Heart left ventricle (tissue), 16 donors: ENCODE measurements around the gene MRPL21. TPM values are rescaled to one million over a fixed set of nuclear protein-coding genes. Genes with fewer than 3 reads are reported as not detected.
A peak's percentile ranks its signal among the peaks of the same experiment; 100 is the strongest.

Experiments used
- ATAC-seq, 4 donors: fragments of 200-7000 bp; cut with Tn5 transposase; one replicate each; pipeline ENCODE4 v1.9.1; 2020 to 2022; ENCODE audit warnings: moderate library complexity in 4 of 4, mild to moderate bottlenecking in 3 of 4, moderate number of reproducible peaks in 1 of 4
- DNase-seq, 5 donors: peaks; one replicate each; pipeline ENCODE4 v3.0.0-alpha.2; 2020
- H3K27ac ChIP-seq, 12 donors: fragments of 200-600 bp; sonication (generic) in 4 of 12; one replicate each; pipeline versions ENCODE4 v1.5.0 to v1.8.0; 2016 to 2022; ENCODE audit warnings: mild to moderate bottlenecking in 2 of 12
- H3K27me3 ChIP-seq, 9 donors: fragments of 200-600 bp; sonication (generic) in 2 of 9; one replicate each; pipeline versions ENCODE4 v1.5.1 to v1.8.0; 2016 to 2022; ENCODE audit warnings: mild to moderate bottlenecking in 3 of 9
- H3K36me3 ChIP-seq, 9 donors: fragments of 200-600 bp; sonication (generic) in 2 of 9; one replicate each; pipeline versions ENCODE4 v1.5.0 to v1.8.0; 2018 to 2022; ENCODE audit warnings: mild to moderate bottlenecking in 2 of 9
- H3K4me1 ChIP-seq, 12 donors: fragments of 200-600 bp; sonication (generic) in 4 of 12; one replicate each; pipeline versions ENCODE4 v1.5.0 to v1.8.0; 2016 to 2022; ENCODE audit warnings: mild to moderate bottlenecking in 3 of 12
- H3K4me3 ChIP-seq, 12 donors: fragments of 200-600 bp; sonication (generic) in 4 of 12; one replicate each; pipeline versions ENCODE4 v1.5.0 to v1.8.0; 2017 to 2022; ENCODE audit warnings: mild to moderate bottlenecking in 9 of 12, moderate library complexity in 4 of 12
- H3K9me3 ChIP-seq, 12 donors: fragments of 200-600 bp; sonication (generic) in 4 of 12; one replicate each; pipeline versions ENCODE4 v1.5.0 to v1.8.0; 2016 to 2022; ENCODE audit warnings: mild to moderate bottlenecking in 1 of 12
- POLR2A ChIP-seq, 2 donors: fragments of 450-650 bp; IDR thresholded peaks; one replicate each; pipeline ENCODE4 v1.6.1; 2017; ENCODE audit warnings: antibody characterized with exemption in 2 of 2, mild to moderate bottlenecking in 2 of 2, moderate library complexity in 2 of 2
- WGBS, 4 donors: extraction: QIAGEN DNeasy Blood & Tissue Kit in 2 of 4; methylation state at CpG; one replicate each; pipeline versions ENCODE4 v1.1.5 to v1.1.7; 2013 to 2018; 5-methylcytosine and 5-hydroxymethylcytosine counted together
- intact Hi-C, 10 donors: fragments of 100-400 bp; cut with DNase I; formaldehyde crosslinking; loops; one replicate each; pipeline versions ENCODE4 v1.11.1 to v1.14.2; 2022
- polyA plus RNA-seq, 2 donors: library from polyadenylated mRNA; stranded (reverse); fragments of 200-250 nt; gene quantifications; one replicate each; pipeline ENCODE4 v1.2.3, GENCODE V29; 2013
- total RNA-seq, 9 donors: library from RNA; depleted of rRNA in 2 of 9; stranded (reverse); fragments of >200 nt in 2 of 9; fragmentation: NEBNext Ultra II Directional in 3 of 9; extraction: Animal tissue kit (Norgen Biotek cat#: 25700) in 3 of 9; gene quantifications; one replicate each; pipeline versions ENCODE4 v1.1.0 to v1.2.4, GENCODE V29; 2016 to 2023
- TF ChIP-seq, protein P1 (sequence below), 12 donors: fragments of 200-600 bp; sonication (generic) in 4 of 12; IDR thresholded peaks; one replicate each; pipeline versions ENCODE4 v1.5.0 to v1.8.0; 2018 to 2022; ENCODE audit warnings: antibody characterized with exemption in 12 of 12, mild to moderate bottlenecking in 5 of 12
- donor health status: ischemic (EF 13 %, LVEDD 7.1; RV severe dilation, severe dysfunction).
- donor health status: healthy with polysubstance abuse.
- donor health status: DM: no; HTN: yes; CAD: no.
- donor health status: DM: no; HTN: no; CAD: no.
- donor health status: ischemic (EF 25% LVEDD 6.9; RV normal size, moderate dysfunction).
- donor health status: ischemic (EF 25% LVEDD 5.7; RV mildly dilated, moderate dysfunction).
- donor health status: healthy.
- donor health status: DM: yes; HTN: yes; CAD: no.
- donor health status: ischemic (EF 35%, LVEDD 5.7; RV mildly dilated, moderate dysfunction).
- donor health status: nonischemic (EF 11% LVEDD 7.7; RV severe dilation, severe dysfunction).
- donor health status: DM: yes; HTN: yes; CAD: no.
- donor health status: PGD.
- donor health status: ischemic (EF 29% LVEDD 5.4; RV normal size, mild dysfunction).
- donor health status: nonischemic (EF 23%, LVEDD 6.1; RV moderate dilation, normal function).

Gene MRPL21
- total and polyA plus RNA-seq, 11 donors = 59.9 to 230 (median 88.8) TPM

DNA sequence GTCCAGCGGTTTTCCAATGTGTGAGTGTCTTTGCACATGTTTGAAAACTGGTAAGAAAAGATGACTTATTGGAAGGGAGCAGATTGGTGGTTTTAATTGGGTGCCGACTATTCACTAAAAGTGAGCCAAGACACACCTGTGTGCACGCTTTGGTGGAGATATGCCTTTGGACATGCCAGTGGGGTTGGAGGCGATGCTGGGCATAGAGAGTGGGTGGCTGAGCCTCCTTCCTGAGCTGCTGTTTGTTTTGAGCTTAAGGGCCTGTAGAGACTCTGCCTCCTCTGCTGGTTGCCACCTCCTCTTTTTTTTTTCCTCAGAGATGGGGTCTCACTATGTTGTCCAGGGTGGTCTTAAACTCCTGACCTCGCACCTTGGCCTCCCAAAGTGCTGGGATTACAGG is 9.6 kb upstream of the MRPL21 start:
- TF ChIP-seq, protein P1, sequence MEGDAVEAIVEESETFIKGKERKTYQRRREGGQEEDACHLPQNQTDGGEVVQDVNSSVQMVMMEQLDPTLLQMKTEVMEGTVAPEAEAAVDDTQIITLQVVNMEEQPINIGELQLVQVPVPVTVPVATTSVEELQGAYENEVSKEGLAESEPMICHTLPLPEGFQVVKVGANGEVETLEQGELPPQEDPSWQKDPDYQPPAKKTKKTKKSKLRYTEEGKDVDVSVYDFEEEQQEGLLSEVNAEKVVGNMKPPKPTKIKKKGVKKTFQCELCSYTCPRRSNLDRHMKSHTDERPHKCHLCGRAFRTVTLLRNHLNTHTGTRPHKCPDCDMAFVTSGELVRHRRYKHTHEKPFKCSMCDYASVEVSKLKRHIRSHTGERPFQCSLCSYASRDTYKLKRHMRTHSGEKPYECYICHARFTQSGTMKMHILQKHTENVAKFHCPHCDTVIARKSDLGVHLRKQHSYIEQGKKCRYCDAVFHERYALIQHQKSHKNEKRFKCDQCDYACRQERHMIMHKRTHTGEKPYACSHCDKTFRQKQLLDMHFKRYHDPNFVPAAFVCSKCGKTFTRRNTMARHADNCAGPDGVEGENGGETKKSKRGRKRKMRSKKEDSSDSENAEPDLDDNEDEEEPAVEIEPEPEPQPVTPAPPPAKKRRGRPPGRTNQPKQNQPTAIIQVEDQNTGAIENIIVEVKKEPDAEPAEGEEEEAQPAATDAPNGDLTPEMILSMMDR (IDR thresholded peaks at IDR 0.05) = no peak
- no peak for TF ChIP-seq POLR2A (IDR thresholded peaks at IDR 0.05)
- intact Hi-C loops = no loop called here
- no peak overlapping the region for H3K27ac ChIP-seq
- H3K4me3 ChIP-seq = no peak overlapping the region
- 87 to 95% (median 92%) methylated on average over 5 of the region's 5 CpGs for WGBS, 4 donors
- no peaks in the 10 kb centered on the region for H3K27me3 ChIP-seq
- ATAC-seq = no peak
- H3K9me3 ChIP-seq = no peaks in the 10 kb centered on the region
- peak in 1 of 5 donors; percentile 8 for DNase-seq
- peaks cover 0 to 99% (median 97%) of the 10 kb centered on the region in 9 donors for H3K36me3 ChIP-seq
- peaks cover 0 to 8% (median 0%) of the 10 kb centered on the region in 12 donors for H3K4me1 ChIP-seq

DNA sequence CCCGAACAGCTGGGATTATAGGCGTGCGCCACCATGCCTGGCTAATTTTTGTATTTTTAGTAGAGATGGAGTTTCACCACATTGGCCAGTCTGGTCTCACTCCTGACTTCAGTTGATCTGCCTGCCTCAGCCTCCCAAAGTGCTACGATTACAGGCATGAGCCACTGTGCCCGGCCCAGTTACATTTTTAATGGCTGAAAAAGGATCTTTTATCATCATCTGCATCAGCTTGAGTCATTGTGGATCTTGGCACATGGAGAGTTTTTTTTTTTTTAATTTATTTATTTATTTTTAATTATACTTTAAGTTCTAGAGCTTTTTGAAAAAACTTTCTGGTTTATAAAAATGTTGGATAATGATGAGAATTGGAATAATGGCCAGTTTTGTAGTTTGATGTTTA is 8.6 kb upstream of the MRPL21 start:
- peaks cover 0 to 8% (median 0%) of the 10 kb centered on the region in 12 donors for H3K4me1 ChIP-seq
- DNase-seq (no peak), ATAC-seq (no peak)
- H3K36me3 ChIP-seq = peaks cover 0 to 99% (median 97%) of the 10 kb centered on the region in 9 donors
- H3K27ac ChIP-seq = no peak overlapping the region
- intact Hi-C loops = no loop called here
- no peaks in the 10 kb centered on the region for H3K27me3 ChIP-seq
- WGBS, 4 donors = 86 to 97% (median 92%) methylated on average over 5 of the region's 5 CpGs
- TF ChIP-seq, protein P1 (IDR thresholded peaks at IDR 0.05) = no peak
- no peak for TF ChIP-seq POLR2A (IDR thresholded peaks at IDR 0.05)
- H3K9me3 ChIP-seq = no peaks in the 10 kb centered on the region
- no peak overlapping the region for H3K4me3 ChIP-seq

DNA sequence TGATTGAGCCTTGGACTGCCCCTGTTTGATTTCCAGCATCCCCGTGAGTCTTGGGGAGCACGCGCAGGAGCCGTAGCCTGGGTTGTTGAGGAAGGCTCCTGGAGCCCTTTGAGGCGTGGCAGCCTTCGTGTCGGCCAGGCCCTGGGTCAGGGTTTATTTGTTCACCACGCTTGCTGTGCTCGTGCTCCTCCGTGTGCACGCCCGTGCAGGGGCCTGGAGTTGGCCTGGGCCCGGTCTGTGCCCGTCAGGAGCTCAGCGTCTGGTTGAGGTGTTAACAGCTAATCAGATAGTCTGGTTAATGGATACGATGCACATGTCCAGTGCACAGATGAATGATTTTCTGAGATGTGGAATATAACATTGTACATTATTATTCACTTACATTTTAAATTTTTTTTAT is 8.1 kb upstream of the MRPL21 start:
- Histone ChIP-seq H3K9me3 (no peaks in the 10 kb centered on the region), H3K27ac (no peak overlapping the region), H3K4me3 (no peak overlapping the region), H3K4me1 (peaks cover 0 to 8% (median 0%) of the 10 kb centered on the region in 12 donors), H3K36me3 (peaks cover 0 to 100% (median 97%) of the 10 kb centered on the region in 9 donors), H3K27me3 (no peaks in the 10 kb centered on the region)
- DNase-seq = no peak
- no peak for TF ChIP-seq POLR2A (IDR thresholded peaks at IDR 0.05)
- TF ChIP-seq, protein P1 (IDR thresholded peaks at IDR 0.05) = no peak
- ATAC-seq = no peak
- intact Hi-C loops = no loop called here
- WGBS, 4 donors = 79 to 88% (median 83%) methylated on average over 16 of the region's 16 CpGs

DNA sequence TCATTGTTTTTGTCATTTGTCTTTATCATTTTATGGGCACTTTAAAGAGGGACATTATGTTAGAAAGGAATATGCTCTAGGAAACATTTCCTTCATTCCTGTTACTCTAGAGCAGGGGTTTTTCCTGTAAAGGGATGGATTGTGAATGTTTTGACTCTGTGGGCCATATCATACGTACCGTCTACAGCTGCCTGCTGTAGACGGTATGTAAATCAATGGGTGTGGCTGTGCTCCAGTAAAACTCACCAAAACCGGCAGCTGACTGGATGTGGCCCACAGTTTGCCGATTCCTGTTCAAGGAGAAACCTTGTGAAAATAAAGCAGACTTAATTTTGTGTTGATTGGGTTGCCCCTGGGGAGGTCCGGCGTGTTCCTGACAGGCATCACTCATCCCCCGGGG is 7.3 kb upstream of the MRPL21 start:
- Histone ChIP-seq H3K27me3 (no peaks in the 10 kb centered on the region), H3K4me3 (no peak overlapping the region), H3K9me3 (no peaks in the 10 kb centered on the region), H3K36me3 (peaks cover 0 to 97% (median 93%) of the 10 kb centered on the region in 9 donors), H3K27ac (no peak overlapping the region), H3K4me1 (peaks cover 0 to 8% (median 0%) of the 10 kb centered on the region in 12 donors)
- ATAC-seq (no peak), DNase-seq (no peak)
- intact Hi-C loops = no loop called here
- TF ChIP-seq POLR2A (IDR thresholded peaks at IDR 0.05) = no peak
- TF ChIP-seq, protein P1 (IDR thresholded peaks at IDR 0.05) = no peak
- 83 to 96% (median 92%) methylated on average over 8 of the region's 8 CpGs for WGBS, 4 donors
